Panc1 (cell line): Measurements from ENCODE around the gene YIF1A.

Source experiments
- CTCF ChIP-seq: fragments of 450-650 bp; IDR thresholded peaks from 2 replicates; pipeline ENCODE4 v1.5.1; 2017; ENCODE audit warnings: mild to moderate bottlenecking
- POLR2AphosphoS5 ChIP-seq: IDR thresholded peaks from 2 replicates; pipeline ENCODE4 v1.6.1; 2012; ENCODE audit warnings: mild to moderate bottlenecking, low read depth, low read length, moderate library complexity
- SIN3A ChIP-seq: IDR thresholded peaks from 2 replicates; pipeline ENCODE4 v1.6.1; 2012; ENCODE audit warnings: low read depth, mild to moderate bottlenecking, low read length, moderate library complexity, borderline replicate concordance; ENCODE audit not compliant: insufficient read depth

DNA sequence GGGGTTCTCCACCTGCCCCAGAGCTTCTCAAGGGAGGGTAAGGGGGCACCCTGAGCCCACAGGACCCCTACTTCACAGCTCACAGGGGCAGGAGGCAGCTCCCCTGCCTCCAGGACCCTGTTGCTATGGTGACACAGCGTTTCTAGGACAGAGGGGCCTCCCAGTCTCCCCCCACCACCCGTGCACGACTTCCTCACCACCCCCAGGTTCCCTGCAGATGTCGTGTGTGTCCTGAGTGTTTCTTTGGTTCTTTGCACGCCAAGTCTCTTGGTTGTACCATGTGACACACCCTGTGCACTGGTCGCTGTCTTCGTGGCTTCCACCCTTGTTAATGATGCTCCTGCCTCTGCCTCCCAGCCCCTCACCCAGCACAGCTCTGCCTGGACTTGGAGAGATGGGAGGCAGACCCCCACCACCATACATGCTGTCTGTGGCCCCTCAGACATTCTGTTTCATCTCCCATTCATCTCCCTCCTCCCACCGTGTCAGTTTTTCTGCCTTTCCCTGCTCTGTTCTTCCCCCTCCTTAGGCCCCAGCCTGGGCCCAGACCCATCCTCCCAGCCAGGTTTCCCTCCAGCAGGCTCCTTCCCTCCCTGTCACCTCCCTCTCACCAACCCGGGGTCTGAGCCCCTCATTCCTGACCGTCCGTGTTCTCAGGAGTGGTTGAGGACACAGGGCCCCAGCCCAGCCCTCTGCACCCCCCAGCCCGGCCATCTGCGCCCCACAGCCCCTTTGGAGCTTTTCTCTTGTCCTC is 45.0 kb downstream of the YIF1A start:
- TF ChIP-seq CTCF (no peak), SIN3A (no peak), POLR2AphosphoS5 (no peak)
